K562 (cell line): Measurements from ENCODE around the gene TAOK2. TPM values are rescaled to one million over a fixed set of nuclear protein-coding genes. Genes with fewer than 3 reads are reported as not detected.

Source experiments
- ATAC-seq: fragments of 200-7000 bp; cut with Tn5 transposase; 3 replicates; pipeline ENCODE4 v1.9.1; 2020; ENCODE audit warnings: moderate library complexity
- BruUV-seq: library from RNA; stranded (reverse); fragments of 400-500 nt; replicated peaks from 2 replicates; lab custom pipeline; 2021; lab: Mats Ljungman, UMichigan
- CTCF ChIA-PET: fragments of 300-600 bp; formaldehyde crosslinking; extraction: SDS; loops from one replicate; lab custom pipeline; 2021; ENCODE audit warnings: low intra/inter-chr PET ratio; lab: Yijun Ruan, JAX
- POLR2A ChIA-PET: fragments of 300-600, 350-650 bp; sonication (Branson Sonifier 250); formaldehyde crosslinking; extraction: SDS; loops from one replicate; lab custom pipeline; 2021; ENCODE audit warnings: antibody characterized with exemption, inconsistent platforms; lab: Yijun Ruan, JAX
- DNase-seq, 4 experiments: peaks; one replicate each; pipeline versions ENCODE4 v3.0.0 to v3.0.0-alpha.2; 2011 to 2018; ENCODE audit warnings: low spot score in 3 of 4, mixed read lengths in 3 of 4; ENCODE audit errors: extremely low read depth in 1 of 4
- FAIRE-seq: peaks from 2 replicates; lab custom pipeline; 2011; peaks lifted over from hg19 to GRCh38; lab: Jason Lieb, UNC
- H2AFZ ChIP-seq: 2 replicates; pipeline ENCODE4 v1.6.0; 2011; ENCODE audit warnings: low read depth, low read length, control low read depth, inconsistent platforms
- H3K27ac ChIP-seq: fragments of 200-600 bp; 3 replicates; pipeline ENCODE4 v1.8.0; 2011; ENCODE audit warnings: low read depth, mild to moderate bottlenecking, control low read depth, inconsistent platforms, low read length, moderate library complexity, mixed read lengths; ENCODE audit errors: extremely low read depth
- H3K27me3 ChIP-seq, 2 experiments: fragments of 300-600 bp in 1 of 2; 2 replicates in 1 of 2; 3 replicates in 1 of 2; pipeline versions ENCODE4 v1.6.0 to v1.8.0; 2011; ENCODE audit warnings: inconsistent platforms in 2 of 2, low read length in 2 of 2, mild to moderate bottlenecking in 1 of 2, mixed read lengths in 1 of 2, moderate library complexity in 1 of 2; ENCODE audit not compliant: control insufficient read depth in 2 of 2, insufficient read depth in 2 of 2
- H3K36me3 ChIP-seq: fragments of 300-600 bp; 3 replicates; pipeline ENCODE4 v1.8.0; 2011; ENCODE audit warnings: mild to moderate bottlenecking, low read length, inconsistent platforms; ENCODE audit not compliant: control insufficient read depth, insufficient read depth
- H3K4me1 ChIP-seq, 2 experiments: fragments of 200-600 bp in 1 of 2; replicated peaks in 1 of 2; 2 replicates in 1 of 2; 3 replicates in 1 of 2; pipeline versions ENCODE4 v1.5.1 to v1.8.0; 2011; ENCODE audit warnings: inconsistent platforms in 2 of 2, low read length in 2 of 2, mild to moderate bottlenecking in 1 of 2, mixed read lengths in 1 of 2, moderate library complexity in 1 of 2; ENCODE audit not compliant: control insufficient read depth in 2 of 2, insufficient read depth in 2 of 2
- H3K4me2 ChIP-seq: 2 replicates; pipeline ENCODE4 v1.6.1; 2011; ENCODE audit warnings: low read length, control low read depth, inconsistent platforms, mixed read lengths; ENCODE audit not compliant: insufficient read depth
- H3K4me3 ChIP-seq: fragments of 200-600 bp; sonication (generic), shearing (Covaris generic); 2 replicates; pipeline ENCODE4 v1.5.1; 2016; ENCODE audit warnings: control low read depth, inconsistent platforms
- H3K79me2 ChIP-seq: fragments of 200-600 bp; 3 replicates; pipeline ENCODE4 v1.8.0; 2011; ENCODE audit warnings: low read length, inconsistent platforms; ENCODE audit not compliant: control insufficient read depth, insufficient read depth
- H3K9ac ChIP-seq, 2 experiments: 2 replicates each; pipeline versions ENCODE4 v1.6.0 to v1.6.1; 2011; ENCODE audit warnings: low read depth in 2 of 2, low read length in 2 of 2, control low read depth in 1 of 2, inconsistent platforms in 1 of 2, mild to moderate bottlenecking in 1 of 2, mixed read lengths in 1 of 2; ENCODE audit not compliant: insufficient read depth in 1 of 2
- H3K9me1 ChIP-seq: one replicate; pipeline ENCODE4 v1.6.0; 2011; ENCODE audit warnings: inconsistent platforms, mild to moderate bottlenecking, low read length, moderate library complexity; ENCODE audit not compliant: control insufficient read depth, insufficient read depth
- H3K9me3 ChIP-seq: replicated peaks from 2 replicates; pipeline ENCODE4 v1.5.1; 2011; ENCODE audit warnings: low read depth, low read length, inconsistent platforms; ENCODE audit not compliant: control insufficient read depth, insufficient read depth
- H4K20me1 ChIP-seq: replicated peaks from 2 replicates; pipeline ENCODE4 v1.6.1; 2011; ENCODE audit warnings: low read length, inconsistent platforms, mixed read lengths; ENCODE audit not compliant: control insufficient read depth, insufficient read depth
- CCAR2 ChIP-seq: fragments of 200-400 bp; formaldehyde crosslinking; IDR thresholded peaks from 2 replicates; pipeline ENCODE4 v1.6.1; 2017; ENCODE audit warnings: mild to moderate bottlenecking, low read depth, low read length
- EP400 ChIP-seq: fragments of 450-650 bp; IDR thresholded peaks from 2 replicates; pipeline ENCODE4 v1.6.1; 2017; ENCODE audit warnings: antibody characterized with exemption, mild to moderate bottlenecking, moderate library complexity
- HNRNPUL1 ChIP-seq: fragments of 200-400 bp; formaldehyde crosslinking; IDR thresholded peaks from 2 replicates; pipeline ENCODE4 v1.6.1; 2017; ENCODE audit warnings: low read length
- MLLT1 ChIP-seq, 2 experiments: fragments of 450-650 bp; IDR thresholded peaks; 2 replicates each; pipeline ENCODE4 v1.6.1; 2016
- RBM25 ChIP-seq: fragments of 200-400 bp; formaldehyde crosslinking; IDR thresholded peaks from 2 replicates; pipeline ENCODE4 v1.6.1; 2018; ENCODE audit warnings: low read length, low read depth, moderate library complexity; ENCODE audit not compliant: severe bottlenecking
- TCF3 ChIP-seq: sonication (generic); formaldehyde crosslinking; IDR thresholded peaks from 2 replicates; pipeline ENCODE4 v1.4.0; 2020; ENCODE audit warnings: mild to moderate bottlenecking, missing genetic modification reagents
- XRCC4 ChIP-seq: IDR thresholded peaks from one replicate; pipeline ENCODE4 v1.6.1; 2011; ENCODE audit not compliant: insufficient read depth, insufficient read length; ENCODE audit errors: extremely low read depth
- ZNF121 ChIP-seq: sonication (generic); formaldehyde crosslinking; conservative IDR thresholded peaks from 2 replicates; pipeline ENCODE4 v1.8.0; 2022; ENCODE audit warnings: missing genetic modification reagents
- ZNF146 ChIP-seq: IDR thresholded peaks from one replicate; pipeline ENCODE4 v1.6.1; 2018; ENCODE audit warnings: missing compliant biosample characterization; ENCODE audit not compliant: unreplicated experiment
- WGBS: fragments of 100-300 bp; shearing (Covaris generic); methylation state at CpG from one replicate; pipeline ENCODE4 v1.1.6; 2016; ENCODE audit warnings: low coverage, mixed read lengths; ENCODE audit not compliant: insufficient coverage; ENCODE audit errors: missing lambda C conversion rate; 5-methylcytosine and 5-hydroxymethylcytosine counted together
- in situ Hi-C: fragments of 300-500 bp; cut with MboI; formaldehyde crosslinking; loops from 4 replicates; pipeline ENCODE4 v1.15.0; 2018; ENCODE audit warnings: inconsistent platforms, mixed read lengths
- intact Hi-C: fragments of 100-400 bp; cut with micrococcal nuclease; formaldehyde crosslinking; loops from 2 replicates; pipeline ENCODE4 v1.14.2; 2022
- polyA plus RNA-seq, 8 experiments: library from polyadenylated mRNA; depleted of rRNA in 4 of 8; stranded (reverse) in 5 of 8; unstranded in 3 of 8; fragments of >200 nt; fragmentation: Nextera tagmentation in 2 of 8; fragmentation: Illumina TruSeq in 1 of 8; extraction: Ambion mirVana in 2 of 8; extraction: Trizol in 1 of 8; gene quantifications; 2 replicates each; pipeline versions ENCODE4 v1.2.1 to v1.2.3, GENCODE V29; 2011 to 2014; ENCODE audit warnings: inconsistent platforms in 1 of 8, missing spikeins in 1 of 8
- total RNA-seq, 7 experiments: library from RNA; depleted of rRNA in 6 of 7; stranded (reverse); fragments of >200 nt in 6 of 7; fragmentation: Illumina TruSeq in 2 of 7; extraction: Trizol in 2 of 7; gene quantifications; 2 replicates each; pipeline versions ENCODE4 v1.2.1 to v1.2.3, GENCODE V29; 2011 to 2021; ENCODE audit warnings: low replicate concordance in 1 of 7
- TF ChIP-seq, protein P1 (sequence below): fragments of 450-650 bp; formaldehyde crosslinking; IDR thresholded peaks from 2 replicates; pipeline ENCODE4 v1.4.0; 2022; ENCODE audit warnings: missing genetic modification characterization
- TF ChIP-seq, protein P2 (sequence below): fragments of 450-650 bp; IDR thresholded peaks from 2 replicates; pipeline ENCODE4 v1.6.1; 2016; ENCODE audit warnings: low read depth, mild to moderate bottlenecking, moderate library complexity
- TF ChIP-seq, protein P3 (sequence below): fragments of 150-350 bp; IDR thresholded peaks from 2 replicates; pipeline ENCODE4 v1.6.1; 2014; ENCODE audit warnings: low read depth, mild to moderate bottlenecking, low read length, borderline replicate concordance

Gene TAOK2
- total and polyA plus RNA-seq, 9 of the 15 experiments (the other 6 are each of a cell fraction or from before 2014, with no cell fraction given) = 0.10 to 41.8 (median 13.7) TPM

DNA sequence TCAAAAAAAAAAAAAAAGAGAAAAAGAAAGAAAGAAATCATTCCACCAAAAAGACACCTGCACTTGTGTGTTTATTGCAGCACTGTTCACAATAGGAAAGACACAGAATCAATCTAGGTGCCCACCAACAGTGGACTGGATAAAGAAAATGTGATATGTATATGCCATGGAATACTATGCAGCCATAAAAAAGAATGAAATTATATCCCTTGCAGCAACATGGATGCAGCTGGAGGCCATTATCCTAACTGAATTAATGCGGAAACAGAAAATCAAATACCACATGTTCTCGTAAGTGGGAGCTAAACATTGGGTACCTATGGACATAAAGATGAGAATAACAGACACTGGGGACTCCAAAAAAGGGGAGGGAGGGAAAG, 43.6 kb downstream of the TAOK2 start:
- no peak for FAIRE-seq
- 8% methylated on average over 2 of the region's 2 CpGs for WGBS
- ChIA-PET CTCF (interaction anchor here (0.6 kb wide), 1 partner anchor 936 kb away, joined by 3 read pairs; no protein-coding TSS in a partner anchor), POLR2A (no interaction called here)
- intact Hi-C loops = no loop called here
- no peak for ATAC-seq
- Histone ChIP-seq H3K4me2 (no peak overlapping the region), H4K20me1 (peaks cover 3% of the 10 kb centered on the region; the same call in 1 of the 2 replicates), H3K4me1 (peaks cover 0 to 13% of the 10 kb centered on the region in 2 experiments; a peak in 3 of 5 replicates), H3K9ac (no peak overlapping the region), H3K9me3 (no peaks in the 10 kb centered on the region)
- TF ChIP-seq, protein P1, sequence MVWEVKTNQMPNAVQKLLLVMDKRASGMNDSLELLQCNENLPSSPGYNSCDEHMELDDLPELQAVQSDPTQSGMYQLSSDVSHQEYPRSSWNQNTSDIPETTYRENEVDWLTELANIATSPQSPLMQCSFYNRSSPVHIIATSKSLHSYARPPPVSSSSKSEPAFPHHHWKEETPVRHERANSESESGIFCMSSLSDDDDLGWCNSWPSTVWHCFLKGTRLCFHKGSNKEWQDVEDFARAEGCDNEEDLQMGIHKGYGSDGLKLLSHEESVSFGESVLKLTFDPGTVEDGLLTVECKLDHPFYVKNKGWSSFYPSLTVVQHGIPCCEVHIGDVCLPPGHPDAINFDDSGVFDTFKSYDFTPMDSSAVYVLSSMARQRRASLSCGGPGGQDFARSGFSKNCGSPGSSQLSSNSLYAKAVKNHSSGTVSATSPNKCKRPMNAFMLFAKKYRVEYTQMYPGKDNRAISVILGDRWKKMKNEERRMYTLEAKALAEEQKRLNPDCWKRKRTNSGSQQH (CRISPR knock-in tag) = no peak
- no peak for TF ChIP-seq XRCC4
- peak; percentile 43 for TF ChIP-seq RBM25
- no peak for TF ChIP-seq ZNF121 (CRISPR knock-in tag)
- no peak for TF ChIP-seq MLLT1 (IDR thresholded peaks at IDR 0.05)
- no peak for TF ChIP-seq HNRNPUL1
- TF ChIP-seq, protein P2, sequence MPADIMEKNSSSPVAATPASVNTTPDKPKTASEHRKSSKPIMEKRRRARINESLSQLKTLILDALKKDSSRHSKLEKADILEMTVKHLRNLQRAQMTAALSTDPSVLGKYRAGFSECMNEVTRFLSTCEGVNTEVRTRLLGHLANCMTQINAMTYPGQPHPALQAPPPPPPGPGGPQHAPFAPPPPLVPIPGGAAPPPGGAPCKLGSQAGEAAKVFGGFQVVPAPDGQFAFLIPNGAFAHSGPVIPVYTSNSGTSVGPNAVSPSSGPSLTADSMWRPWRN = no peak
- TF ChIP-seq CCAR2 = no peak
- TF ChIP-seq, protein P3, sequence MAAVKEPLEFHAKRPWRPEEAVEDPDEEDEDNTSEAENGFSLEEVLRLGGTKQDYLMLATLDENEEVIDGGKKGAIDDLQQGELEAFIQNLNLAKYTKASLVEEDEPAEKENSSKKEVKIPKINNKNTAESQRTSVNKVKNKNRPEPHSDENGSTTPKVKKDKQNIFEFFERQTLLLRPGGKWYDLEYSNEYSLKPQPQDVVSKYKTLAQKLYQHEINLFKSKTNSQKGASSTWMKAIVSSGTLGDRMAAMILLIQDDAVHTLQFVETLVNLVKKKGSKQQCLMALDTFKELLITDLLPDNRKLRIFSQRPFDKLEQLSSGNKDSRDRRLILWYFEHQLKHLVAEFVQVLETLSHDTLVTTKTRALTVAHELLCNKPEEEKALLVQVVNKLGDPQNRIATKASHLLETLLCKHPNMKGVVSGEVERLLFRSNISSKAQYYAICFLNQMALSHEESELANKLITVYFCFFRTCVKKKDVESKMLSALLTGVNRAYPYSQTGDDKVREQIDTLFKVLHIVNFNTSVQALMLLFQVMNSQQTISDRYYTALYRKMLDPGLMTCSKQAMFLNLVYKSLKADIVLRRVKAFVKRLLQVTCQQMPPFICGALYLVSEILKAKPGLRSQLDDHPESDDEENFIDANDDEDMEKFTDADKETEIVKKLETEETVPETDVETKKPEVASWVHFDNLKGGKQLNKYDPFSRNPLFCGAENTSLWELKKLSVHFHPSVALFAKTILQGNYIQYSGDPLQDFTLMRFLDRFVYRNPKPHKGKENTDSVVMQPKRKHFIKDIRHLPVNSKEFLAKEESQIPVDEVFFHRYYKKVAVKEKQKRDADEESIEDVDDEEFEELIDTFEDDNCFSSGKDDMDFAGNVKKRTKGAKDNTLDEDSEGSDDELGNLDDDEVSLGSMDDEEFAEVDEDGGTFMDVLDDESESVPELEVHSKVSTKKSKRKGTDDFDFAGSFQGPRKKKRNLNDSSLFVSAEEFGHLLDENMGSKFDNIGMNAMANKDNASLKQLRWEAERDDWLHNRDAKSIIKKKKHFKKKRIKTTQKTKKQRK = no peak
- TF ChIP-seq TCF3 = no peak
- TF ChIP-seq EP400 = no peak
- peak; percentile 90 for TF ChIP-seq ZNF146 (CRISPR knock-in tag)
- TF ChIP-seq, all 486 proteins: peak for 2
- H3K9me1 ChIP-seq = no peaks in the 10 kb centered on the region
- no peak overlapping the region for H3K4me3 ChIP-seq
- H3K27ac ChIP-seq = no peak overlapping the region
- no TSS peak for BruUV-seq
- H3K36me3 ChIP-seq = no peaks in the 10 kb centered on the region
- H3K27me3 ChIP-seq = peaks cover 0 to 4% of the 10 kb centered on the region in 2 experiments; a peak in 1 of 5 replicates
- H2AFZ ChIP-seq = no peak overlapping the region
- in situ Hi-C loops = no loop called here
- DNase-seq = no peak
- no peaks in the 10 kb centered on the region; the same call in 2 of the 3 replicates for H3K79me2 ChIP-seq
